SH-SY5Y (cell line): ENCODE measurements around the gene ZC2HC1C.

Experiments used
- GATA2 ChIP-seq: IDR thresholded peaks from 2 replicates; pipeline ENCODE4 v1.6.1; 2011; ENCODE audit warnings: mild to moderate bottlenecking, low read depth, low read length
- GATA3 ChIP-seq: IDR thresholded peaks from 2 replicates; pipeline ENCODE4 v1.6.1; 2011; ENCODE audit warnings: low read depth, mild to moderate bottlenecking, low read length, moderate library complexity

GRCh38 chr14:75069121-75069810, at the start of gene ZC2HC1C:
- TF ChIP-seq GATA2 (no peak), GATA3 (no peak)
